SK-N-SH (cell line): ENCODE results near the gene MGME1. TPM values are rescaled to one million over a fixed set of nuclear protein-coding genes. Genes with fewer than 3 reads are reported as not detected.
A peak's percentile ranks its signal among the peaks of the same experiment; 100 is the strongest.

Source experiments
- CTCF ChIA-PET: fragments of 300-600, 350-600 bp; formaldehyde crosslinking; extraction: SDS; loops from one replicate; lab custom pipeline; 2021; lab: Yijun Ruan, JAX
- POLR2A ChIA-PET: fragments of 350-600 bp; sonication (Branson Sonifier 250); formaldehyde crosslinking; extraction: SDS; loops from one replicate; lab custom pipeline; 2020; ENCODE audit warnings: antibody characterized with exemption, inconsistent platforms; lab: Yijun Ruan, JAX
- DNase-seq: peaks from one replicate; pipeline ENCODE4 v3.0.0; 2012
- H2AFZ ChIP-seq: fragments of 200-600 bp; sonication (generic); 2 replicates; pipeline ENCODE4 v1.8.1; 2016; ENCODE audit warnings: antibody characterized with exemption, mild to moderate bottlenecking, low read depth
- H3F3A ChIP-seq: fragments of 200-600 bp; sonication (generic); replicated peaks from 2 replicates; pipeline ENCODE3; 2016; ENCODE audit warnings: antibody characterized with exemption, mild to moderate bottlenecking; ENCODE audit not compliant: insufficient read depth
- H3K27ac ChIP-seq, 2 experiments: fragments of 200-500 bp in 1 of 2; fragments of 200-600 bp in 1 of 2; sonication (Bioruptor generic) in 1 of 2; sonication (generic), shearing (Covaris generic) in 1 of 2; 2 replicates each; pipeline versions ENCODE4 v1.5.1 to v1.6.1; 2014 to 2016; ENCODE audit warnings: low read depth in 2 of 2, inconsistent platforms in 1 of 2, low read length in 1 of 2, mild to moderate bottlenecking in 1 of 2, mixed read lengths in 1 of 2
- H3K27me3 ChIP-seq: fragments of 200-600 bp; sonication (generic), shearing (Covaris generic); 2 replicates; pipeline ENCODE4 v1.6.1; 2016; ENCODE audit warnings: mixed run types; ENCODE audit not compliant: insufficient read depth
- H3K36me3 ChIP-seq, 2 experiments: fragments of 200-500 bp in 1 of 2; fragments of 200-600 bp in 1 of 2; sonication (Bioruptor generic) in 1 of 2; sonication (generic) in 1 of 2; replicated peaks in 1 of 2; 2 replicates each; pipeline versions ENCODE3 to v1.5.1; 2014 to 2016; ENCODE audit warnings: low read length in 1 of 2, mild to moderate bottlenecking in 1 of 2; ENCODE audit not compliant: insufficient read depth in 2 of 2, control insufficient read depth in 1 of 2
- H3K4me1 ChIP-seq, 2 experiments: fragments of 200-500 bp in 1 of 2; fragments of 200-600 bp in 1 of 2; sonication (Bioruptor generic) in 1 of 2; sonication (generic), shearing (Covaris generic) in 1 of 2; 2 replicates each; pipeline versions ENCODE4 v1.5.1 to v1.6.1; 2014 to 2016; ENCODE audit warnings: low read depth in 1 of 2, low read length in 1 of 2, mixed run types in 1 of 2; ENCODE audit not compliant: insufficient read depth in 2 of 2, control insufficient read depth in 1 of 2
- H3K4me2 ChIP-seq: fragments of 200-600 bp; sonication (generic), shearing (Covaris generic); 2 replicates; pipeline ENCODE4 v1.6.1; 2017; ENCODE audit warnings: mixed run types
- H3K4me3 ChIP-seq, 2 experiments: fragments of 200-500 bp in 1 of 2; fragments of 200-600 bp in 1 of 2; sonication (Bioruptor generic) in 1 of 2; sonication (generic), shearing (Covaris generic) in 1 of 2; 2 replicates each; pipeline versions ENCODE4 v1.5.1 to v1.8.1; 2014 to 2016; ENCODE audit warnings: low read depth in 2 of 2, inconsistent platforms in 1 of 2, low read length in 1 of 2, mild to moderate bottlenecking in 1 of 2, mixed read lengths in 1 of 2, moderate library complexity in 1 of 2
- H3K79me2 ChIP-seq: fragments of 200-600 bp; sonication (generic); 2 replicates; pipeline ENCODE4 v1.8.1; 2017; ENCODE audit warnings: mild to moderate bottlenecking; ENCODE audit not compliant: insufficient read depth
- H3K9ac ChIP-seq: fragments of 200-600 bp; sonication (generic); 2 replicates; pipeline ENCODE4 v1.6.1; 2017; ENCODE audit warnings: mixed run types
- H3K9me2 ChIP-seq: fragments of 200-600 bp; sonication (generic); 2 replicates; pipeline ENCODE4 v1.6.1; 2017; ENCODE audit warnings: mixed run types
- H3K9me3 ChIP-seq: fragments of 200-600 bp; sonication (generic); 2 replicates; pipeline ENCODE4 v1.6.1; 2017; ENCODE audit warnings: mixed run types, mild to moderate bottlenecking, moderate library complexity
- H4K20me1 ChIP-seq: fragments of 200-600 bp; sonication (generic); 2 replicates; pipeline ENCODE4 v1.6.1; 2017; ENCODE audit warnings: mild to moderate bottlenecking, mixed run types; ENCODE audit not compliant: insufficient read depth
- EP300 ChIP-seq, 2 experiments: IDR thresholded peaks; 2 replicates each; pipeline versions ENCODE4 v1.4.0 to v1.6.1; 2012; ENCODE audit warnings: borderline replicate concordance in 1 of 2, low read depth in 1 of 2, low read length in 1 of 2
- EZH2phosphoT487 ChIP-seq: fragments of 200-600 bp; sonication (generic); IDR thresholded peaks from 2 replicates; pipeline ENCODE4 v1.6.1; 2017; ENCODE audit warnings: low read depth, mixed run types, mild to moderate bottlenecking, antibody characterized with exemption, moderate library complexity, borderline replicate concordance
- FOSL2 ChIP-seq: IDR thresholded peaks from 2 replicates; pipeline ENCODE4 v1.4.0; 2012; ENCODE audit warnings: low read depth, mild to moderate bottlenecking, moderate library complexity, borderline replicate concordance
- GATA2 ChIP-seq: sonication (generic); formaldehyde crosslinking; IDR thresholded peaks from 2 replicates; pipeline ENCODE4 v1.5.0; 2020; ENCODE audit warnings: mild to moderate bottlenecking, missing genetic modification reagents
- IRF3 ChIP-seq: fragments of 150-350 bp; IDR thresholded peaks from 2 replicates; pipeline ENCODE4 v1.6.1; 2016; ENCODE audit warnings: mild to moderate bottlenecking, low read depth, low read length
- MEF2A ChIP-seq: IDR thresholded peaks from 2 replicates; pipeline ENCODE4 v1.4.0; 2012; ENCODE audit warnings: low read depth, borderline replicate concordance
- NFIC ChIP-seq: IDR thresholded peaks from 2 replicates; pipeline ENCODE4 v1.4.0; 2012; ENCODE audit warnings: borderline replicate concordance
- PBX3 ChIP-seq: IDR thresholded peaks from 2 replicates; pipeline ENCODE4; 2012
- POLR2AphosphoS5 ChIP-seq: IDR thresholded peaks from 2 replicates; pipeline ENCODE4 v1.6.1; 2012; ENCODE audit warnings: low read depth, low read length
- RAD21 ChIP-seq: IDR thresholded peaks from 2 replicates; pipeline ENCODE4 v1.6.1; 2012; ENCODE audit warnings: mild to moderate bottlenecking, low read length
- RCOR1 ChIP-seq: fragments of 150-350 bp; IDR thresholded peaks from 2 replicates; pipeline ENCODE4 v1.6.1; 2017; ENCODE audit warnings: antibody characterized with exemption, low read length
- REST ChIP-seq: IDR thresholded peaks from 2 replicates; pipeline ENCODE4 v1.6.1; 2012; ENCODE audit warnings: mild to moderate bottlenecking, low read depth, low read length, moderate library complexity
- RFX5 ChIP-seq: IDR thresholded peaks from 2 replicates; pipeline ENCODE4 v1.6.1; 2012; ENCODE audit warnings: mild to moderate bottlenecking, improper control_type of control experiment, low read length
- RXRA ChIP-seq: IDR thresholded peaks from 2 replicates; pipeline ENCODE4 v1.4.0; 2012; ENCODE audit warnings: low read depth, mild to moderate bottlenecking, borderline replicate concordance
- SMC3 ChIP-seq: IDR thresholded peaks from 2 replicates; pipeline ENCODE4 v1.6.1; 2012; ENCODE audit warnings: low read depth, low read length, improper control_type of control experiment
- TCF12 ChIP-seq: IDR thresholded peaks from 2 replicates; pipeline ENCODE4 v1.4.0; 2012
- TEAD4 ChIP-seq: IDR thresholded peaks from 2 replicates; pipeline ENCODE4 v1.4.0; 2012; ENCODE audit warnings: mild to moderate bottlenecking, borderline replicate concordance; ENCODE audit not compliant: insufficient read depth
- USF1 ChIP-seq: IDR thresholded peaks from 2 replicates; pipeline ENCODE4 v1.4.0; 2012; ENCODE audit warnings: low read depth, borderline replicate concordance
- YY1 ChIP-seq: IDR thresholded peaks from 2 replicates; pipeline ENCODE4 v1.4.0; 2012; ENCODE audit warnings: low read depth, mild to moderate bottlenecking
- ZBTB33 ChIP-seq: IDR thresholded peaks from 2 replicates; pipeline ENCODE4 v1.4.0; 2012; ENCODE audit warnings: low read depth, borderline replicate concordance
- WGBS: methylation state at CpG from one replicate; pipeline ENCODE4 v1.1.6; 2017; ENCODE audit warnings: low lambda C conversion rate; 5-methylcytosine and 5-hydroxymethylcytosine counted together
- polyA plus RNA-seq, 3 experiments: library from polyadenylated mRNA; depleted of rRNA; stranded (reverse); fragments of >200 nt; gene quantifications; 2 replicates each; pipeline ENCODE4 v1.2.3, GENCODE V29; 2012

Gene MGME1
- polyA plus RNA-seq, 1 of the 3 experiments (the other 2 are of a cell fraction) = 7.9 TPM

- H3K9me2 ChIP-seq = no peaks in the 10 kb centered on the region
- no peaks in the 10 kb centered on the region for H3K27me3 ChIP-seq
- no peaks in the 10 kb centered on the region for H4K20me1 ChIP-seq
- no peak overlapping the region for H3K27ac ChIP-seq
- H3K4me3 ChIP-seq = no peak overlapping the region
- POLR2A ChIA-PET = no interaction called here
- H2AFZ ChIP-seq = no peak overlapping the region
- peak; percentile 59 for DNase-seq
- H3F3A ChIP-seq = no peaks in the 10 kb centered on the region
- H3K9ac ChIP-seq = no peak overlapping the region
- CTCF ChIA-PET = no interaction called here
- WGBS = 12% methylated on average over 3 of the region's 3 CpGs
- TF ChIP-seq RAD21 (no peak), GATA2 (peak; percentile 39; the same call in 1 of the 2 replicates)
- H3K9me3 ChIP-seq = no peaks in the 10 kb centered on the region
- H3K4me2 ChIP-seq = no peak overlapping the region
- no peaks in the 10 kb centered on the region for H3K36me3 ChIP-seq
- H3K4me1 ChIP-seq = no peaks in the 10 kb centered on the region
- no peaks in the 10 kb centered on the region for H3K79me2 ChIP-seq
Observed at GRCh38 chr20:18016772-18017171, 48.0 kb downstream of the MGME1 start.

GRCh38 chr20:18018100-18018499, 49.3 kb downstream of the MGME1 start:
- no peaks in the 10 kb centered on the region for H3K79me2 ChIP-seq
- no peaks in the 10 kb centered on the region for H3K9me2 ChIP-seq
- no peaks in the 10 kb centered on the region for H3F3A ChIP-seq
- ChIA-PET POLR2A (no interaction called here), CTCF (interaction anchor here (1.1 kb wide), 1 partner anchor 22 kb away, joined by 3 read pairs; no protein-coding TSS in a partner anchor)
- no peak overlapping the region for H3K9ac ChIP-seq
- no peaks in the 10 kb centered on the region for H3K4me1 ChIP-seq
- no peak overlapping the region for H3K27ac ChIP-seq
- no peak for DNase-seq
- no peaks in the 10 kb centered on the region for H3K9me3 ChIP-seq
- no peaks in the 10 kb centered on the region for H4K20me1 ChIP-seq
- no peak overlapping the region for H3K4me3 ChIP-seq
- H3K27me3 ChIP-seq = no peaks in the 10 kb centered on the region
- H3K36me3 ChIP-seq = no peaks in the 10 kb centered on the region
- no peak overlapping the region for H3K4me2 ChIP-seq
- H2AFZ ChIP-seq = no peak overlapping the region
- 65% methylated on average over 10 of the region's 10 CpGs for WGBS
- TF ChIP-seq IRF3 (no peak), MEF2A (no peak), TCF12 (no peak), ZBTB33 (no peak), SMC3 (no peak), FOSL2 (no peak), USF1 (no peak), YY1 (no peak), EP300 (IDR thresholded peaks at IDR 0.05; ENCODE audit: borderline replicate concordance in 1 of 2, low read depth in 1 of 2, low read length in 1 of 2) (no peak), RFX5 (no peak), EZH2phosphoT487 (no peak), NFIC (no peak), PBX3 (no peak), TEAD4 (no peak), POLR2AphosphoS5 (no peak), RXRA (no peak), REST (no peak), RCOR1 (no peak)
